Measurements from ENCODE around the gene MAP4K2. TPM values are rescaled to one million over a fixed set of nuclear protein-coding genes. Genes with fewer than 3 reads are reported as not detected.
A peak's percentile ranks its signal among the peaks of the same experiment; 100 is the strongest.

Gene MAP4K2
- total and polyA plus RNA-seq, 7 experiments from 2014 or later: 40.7 to 130 (median 76.1) TPM

- peaks cover 63 to 86% of the 10 kb centered on the region in 2 donors for H3K4me1 ChIP-seq (ENCODE audit: control insufficient read depth in 2 of 2, insufficient read depth in 2 of 2, low read length in 2 of 2)
- ATAC-seq (no peak), DNase-seq (peak in 1 of 9 donors; percentile 28)
- Mint-ChIP-seq H3K4me1 (peaks cover 68 to 97% (median 92%) of the 10 kb centered on the region in 7 donors), H3K27me3 (no peaks in the 10 kb centered on the region), H3K27ac (peak overlapping the region; percentile 87 to 97 (median 92)), H3K36me3 (peaks cover 30 to 67% (median 63%) of the 10 kb centered on the region in 5 donors), H3K9me3 (peaks cover 0 to 9% (median 0%) of the 10 kb centered on the region in 11 donors), H3K4me3 (peak overlapping the region; percentile 81 to 96 (median 84))
- ChIA-PET POLR2A (interaction anchor here (0.6 to 39.7 kb wide), 8 partner anchors 0 to 794 kb away, joined by 3 to 1956 read pairs (median 14); partner anchors contain the start of genes MAP4K2, PYGM, RASGRP2 and SF1), CTCF (interaction anchor here (7.0 to 19.1 kb wide), 2 partner anchors 9 to 18 kb away, joined by 57 to 305 read pairs; partner anchors contain the start of gene RASGRP2)
- H3K36me3 ChIP-seq (ENCODE audit: control insufficient read depth in 2 of 3, insufficient read depth in 3 of 3, low read length in 3 of 3): peaks cover 39 to 69% (median 44%) of the 10 kb centered on the region in 3 experiments
- no peaks in the 10 kb centered on the region for H3K9me3 ChIP-seq (ENCODE audit: control insufficient read depth in 2 of 3, low read length in 3 of 3)
- intact Hi-C loops (cut with micrococcal nuclease): no loop called here
- H3K27ac ChIP-seq (ENCODE audit: low read depth, low read length): peak overlapping the region; percentile 60
- no peak overlapping the region for H3K4me3 ChIP-seq (ENCODE audit: low read length)
- no peaks in the 10 kb centered on the region for H3K27me3 ChIP-seq (ENCODE audit: control insufficient read depth in 2 of 2, insufficient read depth in 2 of 2, low read length in 2 of 2)
These were observed 37.6 kb downstream of the MAP4K2 start for GRCh38 chr11:64765291-64765850.

GRCh38 chr11:64764753-64765152 lies 38.3 kb downstream of the MAP4K2 start:
- ChIA-PET CTCF (interaction anchor here (0.8 to 19.1 kb wide), 7 partner anchors 10 to 120 kb away, joined by 3 to 305 read pairs (median 4); partner anchors contain the start of genes RASGRP2 and SF1), POLR2A (interaction anchor here (0.6 to 39.7 kb wide), 12 partner anchors 0 to 794 kb away, joined by 3 to 1956 read pairs (median 4); partner anchors contain the start of genes FAU, MAP4K2, MRPL49 and PYGM)
- DNase-seq (no peak), ATAC-seq (no peak)
- H3K27me3 ChIP-seq (ENCODE audit: control insufficient read depth in 2 of 2, insufficient read depth in 2 of 2, low read length in 2 of 2): no peaks in the 10 kb centered on the region
- peak overlapping the region; percentile 81 to 96 (median 84) for H3K4me3 Mint-ChIP-seq
- H3K9me3 Mint-ChIP-seq: peaks cover 0 to 9% (median 0%) of the 10 kb centered on the region in 11 donors
- intact Hi-C loops (cut with micrococcal nuclease): loop anchor here in 1 of 2 donors (1.0 kb wide), 2 partner anchors 14 to 21 kb away; partner anchors contain the start of gene SF1
- peak overlapping the region; percentile 41 for H3K4me3 ChIP-seq (ENCODE audit: low read length)
- H3K27ac Mint-ChIP-seq: peak overlapping the region; percentile 87 to 97 (median 92)
- no peaks in the 10 kb centered on the region for H3K27me3 Mint-ChIP-seq
- H3K36me3 Mint-ChIP-seq: peaks cover 30 to 63% (median 57%) of the 10 kb centered on the region in 5 donors
- peak overlapping the region; percentile 60 for H3K27ac ChIP-seq (ENCODE audit: low read depth, low read length)
- H3K4me1 ChIP-seq (ENCODE audit: control insufficient read depth in 2 of 2, insufficient read depth in 2 of 2, low read length in 2 of 2): peaks cover 65 to 89% of the 10 kb centered on the region in 2 donors
- H3K9me3 ChIP-seq (ENCODE audit: control insufficient read depth in 2 of 3, low read length in 3 of 3): no peaks in the 10 kb centered on the region
- peaks cover 73 to 98% (median 95%) of the 10 kb centered on the region in 7 donors for H3K4me1 Mint-ChIP-seq
- H3K36me3 ChIP-seq (ENCODE audit: control insufficient read depth in 2 of 3, insufficient read depth in 3 of 3, low read length in 3 of 3): peaks cover 33 to 63% (median 38%) of the 10 kb centered on the region in 3 experiments

- H3K4me3 ChIP-seq (ENCODE audit: low read length): peak overlapping the region; percentile 41
- H3K27me3 ChIP-seq (ENCODE audit: control insufficient read depth in 2 of 2, insufficient read depth in 2 of 2, low read length in 2 of 2): no peaks in the 10 kb centered on the region
- intact Hi-C loops (cut with micrococcal nuclease): loop anchor here in 1 of 2 donors (1.0 kb wide), 2 partner anchors 14 to 21 kb away; partner anchors contain the start of gene SF1
- H3K27ac Mint-ChIP-seq: peak overlapping the region; percentile 87 to 97 (median 92)
- no peaks in the 10 kb centered on the region for H3K9me3 ChIP-seq (ENCODE audit: control insufficient read depth in 2 of 3, low read length in 3 of 3)
- peak in 7 of 9 donors; percentile 71 to 85 (median 80) for DNase-seq
- H3K4me3 Mint-ChIP-seq: peak overlapping the region; percentile 81 to 96 (median 84)
- POLR2A ChIA-PET: interaction anchor here (0.7 to 39.7 kb wide), 14 partner anchors 1 to 371 kb away, joined by 3 to 1956 read pairs (median 3); partner anchors contain the start of genes FAU, MAP4K2, MEN1 and MRPL49
- H3K27me3 Mint-ChIP-seq: no peaks in the 10 kb centered on the region
- peaks cover 71 to 98% (median 92%) of the 10 kb centered on the region in 7 donors for H3K4me1 Mint-ChIP-seq
- H3K4me1 ChIP-seq (ENCODE audit: control insufficient read depth in 2 of 2, insufficient read depth in 2 of 2, low read length in 2 of 2): peaks cover 69 to 90% of the 10 kb centered on the region in 2 donors
- peak; percentile 50 for ATAC-seq
- peak overlapping the region; percentile 60 for H3K27ac ChIP-seq (ENCODE audit: low read depth, low read length)
- H3K36me3 ChIP-seq (ENCODE audit: control insufficient read depth in 2 of 3, insufficient read depth in 3 of 3, low read length in 3 of 3): peaks cover 26 to 57% (median 31%) of the 10 kb centered on the region in 3 experiments
- peaks cover 25 to 57% (median 51%) of the 10 kb centered on the region in 5 donors for H3K36me3 Mint-ChIP-seq
- H3K9me3 Mint-ChIP-seq: peaks cover 0 to 9% (median 0%) of the 10 kb centered on the region in 11 donors
- CTCF ChIA-PET: interaction anchor here (0.7 to 19.1 kb wide), 10 partner anchors 11 to 121 kb away, joined by 3 to 305 read pairs (median 4); partner anchors contain the start of genes RASGRP2 and SF1
These were observed 38.9 kb downstream of the MAP4K2 start for GRCh38 chr11:64764040-64764611.

- H3K27ac ChIP-seq (ENCODE audit: low read depth, low read length): peak overlapping the region; percentile 60
- peaks cover 69 to 90% of the 10 kb centered on the region in 2 donors for H3K4me1 ChIP-seq (ENCODE audit: control insufficient read depth in 2 of 2, insufficient read depth in 2 of 2, low read length in 2 of 2)
- Mint-ChIP-seq H3K4me1 (peaks cover 69 to 95% (median 88%) of the 10 kb centered on the region in 7 donors), H3K9me3 (peaks cover 0 to 9% (median 0%) of the 10 kb centered on the region in 11 donors), H3K27ac (peak overlapping the region; percentile 87 to 97 (median 92)), H3K4me3 (peak overlapping the region; percentile 81 to 96 (median 84)), H3K27me3 (no peaks in the 10 kb centered on the region), H3K36me3 (peaks cover 21 to 52% (median 46%) of the 10 kb centered on the region in 5 donors)
- CTCF ChIA-PET: interaction anchor here (0.7 to 19.1 kb wide), 10 partner anchors 8 to 86 kb away, joined by 3 to 305 read pairs (median 4); partner anchors contain the start of genes RASGRP2 and SF1
- peaks cover 21 to 51% (median 26%) of the 10 kb centered on the region in 3 experiments for H3K36me3 ChIP-seq (ENCODE audit: control insufficient read depth in 2 of 3, insufficient read depth in 3 of 3, low read length in 3 of 3)
- POLR2A ChIA-PET: interaction anchor here (0.6 to 39.7 kb wide), 17 partner anchors 1 to 371 kb away, joined by 3 to 1956 read pairs (median 4); partner anchors contain the start of genes FAU, MAP4K2, MEN1 and MRPL49
- DNase-seq (peak in 1 of 9 donors; percentile 26), ATAC-seq (no peak)
- intact Hi-C loops (cut with micrococcal nuclease): loop anchor here in 1 of 2 donors (1.0 kb wide), 2 partner anchors 15 to 20 kb away; partner anchors contain the start of gene SF1
- H3K27me3 ChIP-seq (ENCODE audit: control insufficient read depth in 2 of 2, insufficient read depth in 2 of 2, low read length in 2 of 2): no peaks in the 10 kb centered on the region
- H3K4me3 ChIP-seq (ENCODE audit: low read length): peak overlapping the region; percentile 41
- no peaks in the 10 kb centered on the region for H3K9me3 ChIP-seq (ENCODE audit: control insufficient read depth in 2 of 3, low read length in 3 of 3)
These were observed 39.4 kb downstream of the MAP4K2 start for GRCh38 chr11:64763526-64764039.

- peak overlapping the region; percentile 87 to 97 (median 92) for H3K27ac Mint-ChIP-seq
- peaks cover 62 to 92% (median 81%) of the 10 kb centered on the region in 7 donors for H3K4me1 Mint-ChIP-seq
- intact Hi-C loops (cut with micrococcal nuclease): no loop called here
- H3K36me3 Mint-ChIP-seq: peaks cover 20 to 46% (median 39%) of the 10 kb centered on the region in 5 donors
- DNase-seq (peak in 4 of 9 donors; percentile 28 to 48 (median 43)), ATAC-seq (peak; percentile 5)
- no peaks in the 10 kb centered on the region for H3K27me3 ChIP-seq (ENCODE audit: control insufficient read depth in 2 of 2, insufficient read depth in 2 of 2, low read length in 2 of 2)
- peaks cover 66 to 90% of the 10 kb centered on the region in 2 donors for H3K4me1 ChIP-seq (ENCODE audit: control insufficient read depth in 2 of 2, insufficient read depth in 2 of 2, low read length in 2 of 2)
- POLR2A ChIA-PET: interaction anchor here (0.6 to 39.7 kb wide), 14 partner anchors 2 to 372 kb away, joined by 3 to 1956 read pairs (median 4); partner anchors contain the start of genes MAP4K2, MEN1, PYGM and RASGRP2
- CTCF ChIA-PET: interaction anchor here (0.5 to 19.1 kb wide), 8 partner anchors 9 to 204 kb away, joined by 3 to 305 read pairs (median 8); partner anchors contain the start of genes RASGRP2 and SF1
- peaks cover 0 to 9% (median 0%) of the 10 kb centered on the region in 11 donors for H3K9me3 Mint-ChIP-seq
- no peaks in the 10 kb centered on the region for H3K27me3 Mint-ChIP-seq
- peaks cover 14 to 45% (median 19%) of the 10 kb centered on the region in 3 experiments for H3K36me3 ChIP-seq (ENCODE audit: control insufficient read depth in 2 of 3, insufficient read depth in 3 of 3, low read length in 3 of 3)
- H3K27ac ChIP-seq (ENCODE audit: low read depth, low read length): peak overlapping the region; percentile 60
- peak overlapping the region; percentile 72 to 96 (median 84) for H3K4me3 Mint-ChIP-seq
- H3K4me3 ChIP-seq (ENCODE audit: low read length): peak overlapping the region; percentile 41
- H3K9me3 ChIP-seq (ENCODE audit: control insufficient read depth in 2 of 3, low read length in 3 of 3): no peaks in the 10 kb centered on the region
These were observed 40.1 kb downstream of the MAP4K2 start for GRCh38 chr11:64762674-64763525.

Measured in naive thymus-derived CD4-positive, alpha-beta T cell (primary cell).